Type B pancreatic cell (in vitro differentiated cells): ENCODE data around the gene RFESD. TPM values are rescaled to one million over a fixed set of nuclear protein-coding genes. Genes with fewer than 3 reads are reported as not detected.

ENCODE experiments used
- DNase-seq: peaks from one replicate; pipeline ENCODE4 v3.0.0; 2021; ENCODE audit warnings: mixed read lengths; ENCODE audit not compliant: unreplicated experiment; ENCODE audit errors: extremely low spot score
- H3K27ac Mint-ChIP-seq: 2 replicates; pipeline ENCODE4 v1.8.0; 2021; ENCODE audit warnings: mild to moderate bottlenecking, mixed read lengths
- H3K27me3 Mint-ChIP-seq: 2 replicates; pipeline ENCODE4 v1.8.0; 2021; ENCODE audit warnings: mixed read lengths
- H3K36me3 Mint-ChIP-seq: 2 replicates; pipeline ENCODE4 v1.8.0; 2021; ENCODE audit warnings: mixed read lengths
- H3K4me1 Mint-ChIP-seq: one replicate; pipeline ENCODE4 v1.8.0; 2021; ENCODE audit warnings: mixed read lengths; ENCODE audit not compliant: unreplicated experiment
- H3K4me3 Mint-ChIP-seq: 2 replicates; pipeline ENCODE4 v1.8.0; 2021; ENCODE audit warnings: mild to moderate bottlenecking, mixed read lengths
- H3K9me3 Mint-ChIP-seq: 2 replicates; pipeline ENCODE4 v1.8.0; 2021; ENCODE audit warnings: mixed read lengths
- total RNA-seq: library from RNA; stranded (reverse); gene quantifications from 2 replicates; pipeline ENCODE4 v1.2.1, GENCODE V29; 2021; ENCODE audit warnings: low replicate concordance
- TF ChIP-seq, protein P1 (sequence below): fragments of 200-600 bp; sonication (generic); conservative IDR thresholded peaks from 2 replicates; pipeline ENCODE4 v1.5.0; 2021; ENCODE audit warnings: antibody characterized with exemption, mild to moderate bottlenecking

RFESD gene
- total RNA-seq, 1 donor from 2014 or later: 2.5 TPM

- TF ChIP-seq, protein P1, sequence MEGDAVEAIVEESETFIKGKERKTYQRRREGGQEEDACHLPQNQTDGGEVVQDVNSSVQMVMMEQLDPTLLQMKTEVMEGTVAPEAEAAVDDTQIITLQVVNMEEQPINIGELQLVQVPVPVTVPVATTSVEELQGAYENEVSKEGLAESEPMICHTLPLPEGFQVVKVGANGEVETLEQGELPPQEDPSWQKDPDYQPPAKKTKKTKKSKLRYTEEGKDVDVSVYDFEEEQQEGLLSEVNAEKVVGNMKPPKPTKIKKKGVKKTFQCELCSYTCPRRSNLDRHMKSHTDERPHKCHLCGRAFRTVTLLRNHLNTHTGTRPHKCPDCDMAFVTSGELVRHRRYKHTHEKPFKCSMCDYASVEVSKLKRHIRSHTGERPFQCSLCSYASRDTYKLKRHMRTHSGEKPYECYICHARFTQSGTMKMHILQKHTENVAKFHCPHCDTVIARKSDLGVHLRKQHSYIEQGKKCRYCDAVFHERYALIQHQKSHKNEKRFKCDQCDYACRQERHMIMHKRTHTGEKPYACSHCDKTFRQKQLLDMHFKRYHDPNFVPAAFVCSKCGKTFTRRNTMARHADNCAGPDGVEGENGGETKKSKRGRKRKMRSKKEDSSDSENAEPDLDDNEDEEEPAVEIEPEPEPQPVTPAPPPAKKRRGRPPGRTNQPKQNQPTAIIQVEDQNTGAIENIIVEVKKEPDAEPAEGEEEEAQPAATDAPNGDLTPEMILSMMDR: no peak
- H3K4me3 Mint-ChIP-seq: no peak overlapping the region
- H3K36me3 Mint-ChIP-seq: no peaks in the 10 kb centered on the region
- DNase-seq: no peak
- H3K27ac Mint-ChIP-seq: no peak overlapping the region
- no peaks in the 10 kb centered on the region for H3K27me3 Mint-ChIP-seq
- H3K4me1 Mint-ChIP-seq: peaks cover 11% of the 10 kb centered on the region
- no peaks in the 10 kb centered on the region for H3K9me3 Mint-ChIP-seq
These were observed 25.2 kb downstream of the RFESD start for GRCh38 chr5:95671826-95672225.

DNA sequence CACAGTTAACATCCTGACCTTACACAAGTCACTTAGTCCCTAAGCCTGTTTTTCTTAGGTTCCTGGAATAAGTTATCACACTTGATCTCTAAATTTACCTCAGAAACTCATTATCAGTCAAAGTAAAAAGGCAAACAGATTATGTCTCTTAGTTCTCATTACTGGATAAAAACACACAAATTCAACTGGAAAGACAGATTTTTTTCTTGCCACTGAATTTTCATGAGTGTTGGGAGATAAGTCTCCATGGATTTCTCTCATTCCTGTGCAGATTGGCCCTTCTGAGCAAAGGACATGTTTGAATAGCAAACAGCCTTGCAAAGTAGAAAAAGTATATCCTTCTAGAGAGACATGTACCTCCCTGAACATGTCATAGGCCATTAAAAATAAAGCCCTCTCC lies 26.1 kb downstream of the RFESD start:
- TF ChIP-seq, protein P1: no peak
- Mint-ChIP-seq H3K36me3 (no peaks in the 10 kb centered on the region), H3K27ac (no peak overlapping the region), H3K4me1 (peaks cover 11% of the 10 kb centered on the region), H3K27me3 (no peaks in the 10 kb centered on the region), H3K4me3 (no peak overlapping the region), H3K9me3 (no peaks in the 10 kb centered on the region)
- no peak for DNase-seq

- H3K9me3 Mint-ChIP-seq: no peaks in the 10 kb centered on the region
- no peak overlapping the region for H3K4me3 Mint-ChIP-seq
- no peaks in the 10 kb centered on the region for H3K27me3 Mint-ChIP-seq
- no peak overlapping the region for H3K27ac Mint-ChIP-seq
- no peaks in the 10 kb centered on the region for H3K36me3 Mint-ChIP-seq
- TF ChIP-seq, protein P1: no peak
- no peak for DNase-seq
- peaks cover 11% of the 10 kb centered on the region for H3K4me1 Mint-ChIP-seq
These were observed 26.5 kb downstream of the RFESD start for GRCh38 chr5:95673081-95673480.

DNA sequence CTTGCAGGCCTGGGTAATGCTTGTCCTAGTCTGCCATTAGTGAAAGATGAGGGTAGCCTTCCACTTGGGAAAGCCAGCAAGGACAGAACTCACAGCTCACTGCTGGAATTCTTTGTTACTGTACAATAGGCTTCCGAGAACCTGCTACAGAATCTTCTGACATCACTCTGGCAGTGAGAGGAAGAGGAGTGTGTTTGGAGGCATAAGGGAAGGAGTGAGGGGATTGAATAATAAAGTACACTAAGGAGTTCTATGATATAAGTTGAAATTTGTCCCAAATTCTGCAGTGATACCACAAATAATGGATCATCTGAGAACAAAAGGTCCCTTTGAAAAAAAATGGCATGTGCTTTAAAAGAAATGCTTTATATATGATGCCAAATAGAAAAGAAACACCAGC lies 36.3 kb downstream of the RFESD start, which contains the start of gene SPATA9:
Gene SPATA9, minus strand, starts transcription at position 101 of the 400 bp plus-strand sequence. CDS start 137 bp downstream, outside the sequence.
- H3K4me1 Mint-ChIP-seq: no peaks in the 10 kb centered on the region
- H3K9me3 Mint-ChIP-seq: no peaks in the 10 kb centered on the region
- no peak within 1 kb of the TSS for H3K4me3 Mint-ChIP-seq
- DNase-seq: no peak
- H3K36me3 Mint-ChIP-seq: no peaks in the 10 kb centered on the region
- TF ChIP-seq, protein P1: no peak
- no peaks in the 10 kb centered on the region for H3K27me3 Mint-ChIP-seq
- no peak within 1 kb of the TSS for H3K27ac Mint-ChIP-seq

DNA sequence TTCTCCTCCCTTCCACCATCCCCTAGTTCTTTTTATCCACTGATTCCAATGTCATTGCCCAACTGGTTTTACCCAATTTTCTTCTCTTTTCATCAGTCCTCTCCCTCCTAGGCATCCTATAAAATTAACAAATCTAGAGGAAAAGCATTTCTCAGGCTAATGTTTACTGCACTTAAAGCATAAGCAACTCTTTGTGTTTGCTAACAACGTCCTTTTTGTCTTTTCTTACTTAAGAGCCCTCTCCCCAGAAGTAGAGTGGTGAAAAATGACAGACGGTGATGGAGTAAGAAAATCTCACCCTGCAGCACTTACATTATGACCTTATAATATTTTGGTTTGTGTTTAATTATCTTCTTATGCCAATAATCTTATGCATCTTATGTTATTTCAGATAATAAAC lies 37.8 kb downstream of the RFESD start:
- Mint-ChIP-seq H3K36me3 (no peaks in the 10 kb centered on the region), H3K27me3 (no peaks in the 10 kb centered on the region), H3K4me3 (no peak overlapping the region), H3K4me1 (no peaks in the 10 kb centered on the region), H3K27ac (no peak overlapping the region), H3K9me3 (no peaks in the 10 kb centered on the region)
- DNase-seq: no peak
- TF ChIP-seq, protein P1: no peak

DNA sequence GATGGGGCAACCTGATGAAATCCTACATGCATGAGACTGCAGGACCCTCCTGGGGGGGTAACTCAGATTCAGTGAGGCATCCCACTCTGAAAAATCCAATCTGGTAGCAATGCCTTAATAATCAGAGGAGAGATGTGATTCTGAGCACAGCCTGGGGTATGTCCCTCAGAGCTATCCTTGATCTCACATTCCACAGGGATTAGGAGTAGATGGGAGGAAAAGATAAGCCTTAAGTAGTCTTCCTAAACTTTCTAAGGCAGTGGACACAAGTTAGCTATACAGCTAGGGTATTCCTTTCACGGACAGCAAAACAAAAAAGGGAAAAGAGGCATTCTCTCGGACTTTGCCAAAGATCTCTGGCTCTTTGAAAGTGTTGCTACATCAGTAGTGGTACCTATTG lies 40.1 kb downstream of the RFESD start:
- H3K4me3 Mint-ChIP-seq: no peak overlapping the region
- TF ChIP-seq, protein P1: no peak
- H3K36me3 Mint-ChIP-seq: no peaks in the 10 kb centered on the region
- DNase-seq: no peak
- no peak overlapping the region for H3K27ac Mint-ChIP-seq
- no peaks in the 10 kb centered on the region for H3K4me1 Mint-ChIP-seq
- H3K27me3 Mint-ChIP-seq: no peaks in the 10 kb centered on the region
- H3K9me3 Mint-ChIP-seq: no peaks in the 10 kb centered on the region
